ENCODE measurements around the gene HNF1B.

HNF1B gene

GRCh38 chr17:37664214-37664613 is 80.6 kb downstream of the HNF1B start:
- no peak for DNase-seq

GRCh38 chr17:37662353-37662752 is 82.5 kb downstream of the HNF1B start:
- no peak for DNase-seq

- DNase-seq, result no peak
Observed at GRCh38 chr17:37661400-37662014, 83.4 kb downstream of the HNF1B start.

- DNase-seq, result no peak
Observed at GRCh38 chr17:37659925-37660324, 84.9 kb downstream of the HNF1B start.

- no peak for DNase-seq
Observed at GRCh38 chr17:37657202-37657601, 87.7 kb downstream of the HNF1B start.

- no peak for DNase-seq
Observed at GRCh38 chr17:37651849-37652248, 93.0 kb downstream of the HNF1B start.

GRCh38 chr17:37650419-37651003 is 94.3 kb downstream of the HNF1B start:
- DNase-seq, result no peak

GRCh38 chr17:37648555-37648954 is 96.3 kb downstream of the HNF1B start:
- no peak for DNase-seq

- no peak for DNase-seq
Observed at GRCh38 chr17:37647856-37648255, 97.0 kb downstream of the HNF1B start.

- no peak for DNase-seq
Observed at GRCh38 chr17:37643869-37644268, 101.0 kb downstream of the HNF1B start.

GRCh38 chr17:37643118-37643766 is 101.6 kb downstream of the HNF1B start, which contains the start of gene DDX52:
Gene DDX52 (minus strand): TSS chr17:37643446. CDS start chr17:37643420, 26 bp downstream.
- peak; percentile 87 for DNase-seq

- DNase-seq, result no peak
Observed at GRCh38 chr17:37642681-37643080, 102.2 kb downstream of the HNF1B start.

- DNase-seq, result no peak
Observed at GRCh38 chr17:37640015-37640414, 104.8 kb downstream of the HNF1B start.

- no peak for DNase-seq
Observed at GRCh38 chr17:37637956-37638355, 106.9 kb downstream of the HNF1B start.

Data from stimulated activated CD4-positive, alpha-beta T cell treated with anti-CD3 and anti-CD28 coated beads, Interleukin-1b, Interleukin-23, amount 100 ng/mL, for 48 hours (primary cell).